Uterus (tissue), 2 donors: ENCODE data around the gene MCTP2.

Source experiments
- POLR2A ChIP-seq, 2 donors: fragments of 450-650 bp; IDR thresholded peaks; one replicate each; pipeline ENCODE4 v1.6.1; 2016; ENCODE audit warnings: antibody characterized with exemption in 2 of 2, mild to moderate bottlenecking in 1 of 2, moderate library complexity in 1 of 2
- TF ChIP-seq, protein P1 (sequence below), 4 experiments: fragments of 200-600 bp in 2 of 4; fragments of 450-650 bp in 2 of 4; sonication (generic) in 2 of 4; IDR thresholded peaks; one replicate each; pipeline ENCODE4 v1.5.1; 2016 to 2019; ENCODE audit warnings: antibody characterized with exemption in 4 of 4, mild to moderate bottlenecking in 2 of 4, moderate library complexity in 1 of 4

DNA sequence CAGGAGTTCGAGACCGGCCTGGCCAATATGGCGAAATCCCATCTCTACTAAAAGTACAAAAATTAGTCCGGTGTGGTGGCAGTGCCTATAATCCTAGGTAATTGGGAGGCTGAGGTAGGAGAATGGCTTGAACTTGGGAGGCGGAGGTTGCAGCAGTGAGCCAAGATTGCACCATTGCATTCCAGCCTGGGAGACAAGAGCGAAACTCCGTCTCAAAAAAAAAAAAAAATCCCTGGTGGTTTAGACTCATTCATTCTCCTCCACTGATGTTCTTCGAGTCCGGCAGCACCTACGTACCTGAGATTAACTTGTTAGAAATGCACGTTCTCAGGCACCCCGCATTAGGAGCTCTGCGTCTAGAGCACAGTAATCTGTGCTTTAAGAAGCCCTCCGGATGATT is 3.7 kb downstream of the MCTP2 start:
- TF ChIP-seq, protein P1, sequence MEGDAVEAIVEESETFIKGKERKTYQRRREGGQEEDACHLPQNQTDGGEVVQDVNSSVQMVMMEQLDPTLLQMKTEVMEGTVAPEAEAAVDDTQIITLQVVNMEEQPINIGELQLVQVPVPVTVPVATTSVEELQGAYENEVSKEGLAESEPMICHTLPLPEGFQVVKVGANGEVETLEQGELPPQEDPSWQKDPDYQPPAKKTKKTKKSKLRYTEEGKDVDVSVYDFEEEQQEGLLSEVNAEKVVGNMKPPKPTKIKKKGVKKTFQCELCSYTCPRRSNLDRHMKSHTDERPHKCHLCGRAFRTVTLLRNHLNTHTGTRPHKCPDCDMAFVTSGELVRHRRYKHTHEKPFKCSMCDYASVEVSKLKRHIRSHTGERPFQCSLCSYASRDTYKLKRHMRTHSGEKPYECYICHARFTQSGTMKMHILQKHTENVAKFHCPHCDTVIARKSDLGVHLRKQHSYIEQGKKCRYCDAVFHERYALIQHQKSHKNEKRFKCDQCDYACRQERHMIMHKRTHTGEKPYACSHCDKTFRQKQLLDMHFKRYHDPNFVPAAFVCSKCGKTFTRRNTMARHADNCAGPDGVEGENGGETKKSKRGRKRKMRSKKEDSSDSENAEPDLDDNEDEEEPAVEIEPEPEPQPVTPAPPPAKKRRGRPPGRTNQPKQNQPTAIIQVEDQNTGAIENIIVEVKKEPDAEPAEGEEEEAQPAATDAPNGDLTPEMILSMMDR (IDR thresholded peaks at IDR 0.05): no peak
- TF ChIP-seq POLR2A (IDR thresholded peaks at IDR 0.05): no peak
